HUES48 (cell line): Measurements from ENCODE around the gene SLC30A2.

Source experiments
- H3K27ac ChIP-seq: one replicate; pipeline ENCODE4 v1.7.0; 2013; ENCODE audit warnings: low read depth, low read length, inconsistent platforms
- H3K27me3 ChIP-seq: 2 replicates; pipeline ENCODE4 v1.6.1; 2013; ENCODE audit warnings: mild to moderate bottlenecking, low read length; ENCODE audit not compliant: control insufficient read depth, insufficient read depth
- H3K36me3 ChIP-seq: 2 replicates; pipeline ENCODE4 v1.6.1; 2013; ENCODE audit warnings: low read length; ENCODE audit not compliant: control insufficient read depth, insufficient read depth
- H3K4me1 ChIP-seq: 2 replicates; pipeline ENCODE4 v1.6.1; 2013; ENCODE audit warnings: mild to moderate bottlenecking, low read length; ENCODE audit not compliant: control insufficient read depth, insufficient read depth
- H3K4me3 ChIP-seq: 2 replicates; pipeline ENCODE4 v1.5.1; 2013; ENCODE audit warnings: mild to moderate bottlenecking, low read depth, low read length
- H3K9ac ChIP-seq: 2 replicates; pipeline ENCODE4 v1.6.1; 2013; ENCODE audit warnings: mild to moderate bottlenecking, low read depth, low read length, moderate library complexity
- H3K9me3 ChIP-seq: 2 replicates; pipeline ENCODE4 v1.6.1; 2013; ENCODE audit warnings: low read length; ENCODE audit not compliant: control insufficient read depth, insufficient read depth

SLC30A2 gene

DNA sequence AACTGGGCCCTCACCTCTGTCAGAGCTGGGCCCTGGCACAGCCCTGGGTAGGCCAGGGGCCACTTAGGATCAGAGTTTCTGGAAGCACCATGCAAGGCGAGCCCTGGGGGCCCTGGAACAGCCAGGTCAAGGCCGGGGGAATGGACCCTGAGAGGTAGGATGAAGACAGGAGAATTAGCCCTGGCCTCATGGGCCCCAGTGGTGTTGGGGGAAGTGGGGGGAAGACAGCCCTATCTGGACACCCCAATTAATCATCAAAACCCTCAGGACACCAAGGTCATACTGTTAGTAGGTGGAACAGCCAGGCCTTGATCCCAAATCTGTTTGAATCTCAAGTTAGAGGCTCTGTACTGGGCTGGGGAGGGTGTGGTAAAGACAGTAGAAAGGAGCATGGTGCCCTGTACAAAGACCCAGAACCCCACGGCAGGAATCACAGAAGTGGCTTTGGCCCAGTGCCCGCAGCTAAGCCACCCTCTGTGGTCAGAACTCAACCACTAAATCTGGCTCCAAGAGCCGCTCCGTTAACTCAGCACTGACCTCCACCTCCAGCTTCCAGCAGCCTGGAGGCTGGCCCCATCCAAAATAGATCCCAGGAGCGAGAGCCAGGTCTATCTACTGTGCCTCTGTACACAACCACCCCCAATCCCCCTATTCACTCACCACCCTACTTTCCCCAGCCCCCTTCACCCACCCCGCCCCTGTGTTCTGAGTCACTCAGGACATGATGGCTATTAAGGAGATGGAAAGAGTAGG lies 35.5 kb upstream of the SLC30A2 start:
- Histone ChIP-seq H3K9me3 (no peaks in the 10 kb centered on the region), H3K4me3 (no peak overlapping the region), H3K9ac (no peak overlapping the region), H3K4me1 (no peaks in the 10 kb centered on the region), H3K27me3 (no peaks in the 10 kb centered on the region), H3K27ac (no peak overlapping the region), H3K36me3 (no peaks in the 10 kb centered on the region)

DNA sequence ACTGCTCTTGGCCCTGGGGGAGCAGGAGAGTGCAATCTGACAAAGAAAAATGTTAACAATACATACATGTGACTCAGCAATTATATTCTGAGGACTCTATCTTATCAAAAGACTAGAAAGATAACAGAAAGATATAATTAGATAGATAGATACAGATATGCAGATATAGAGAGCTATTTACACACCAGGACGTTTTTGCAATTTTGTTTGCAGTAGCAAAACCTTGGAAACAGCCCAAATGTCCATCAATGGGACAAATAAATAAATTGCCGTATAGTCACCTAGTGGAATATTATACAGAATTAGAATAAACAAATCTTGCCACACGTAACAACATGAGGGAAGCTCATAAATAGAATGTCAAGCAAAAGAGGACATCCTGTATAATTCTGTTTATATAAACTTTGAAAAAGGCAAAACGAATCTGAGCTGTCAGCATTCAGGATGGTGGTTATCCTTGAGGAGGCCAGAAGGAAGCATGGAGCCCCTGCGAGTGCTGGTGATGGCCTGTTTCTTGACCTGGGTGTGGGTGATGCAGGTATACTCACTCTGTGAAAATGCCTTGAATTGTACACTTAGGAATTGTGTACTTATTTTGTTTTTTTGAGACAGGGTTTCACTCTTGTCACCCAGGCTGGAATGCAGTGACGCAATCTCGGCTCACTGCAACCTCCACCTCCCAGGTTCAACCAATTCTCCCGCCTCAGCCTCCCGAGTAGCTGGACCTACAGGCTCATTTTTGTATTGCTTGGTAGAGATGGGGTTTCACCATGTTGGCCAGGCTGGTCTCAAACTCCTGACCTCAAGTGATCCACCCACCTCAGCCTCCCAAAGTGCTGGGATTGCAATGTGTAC lies 34.3 kb upstream of the SLC30A2 start:
- Histone ChIP-seq H3K27ac (no peak overlapping the region), H3K4me3 (no peak overlapping the region), H3K27me3 (no peaks in the 10 kb centered on the region), H3K36me3 (no peaks in the 10 kb centered on the region), H3K4me1 (no peaks in the 10 kb centered on the region), H3K9ac (no peak overlapping the region), H3K9me3 (no peaks in the 10 kb centered on the region)

DNA sequence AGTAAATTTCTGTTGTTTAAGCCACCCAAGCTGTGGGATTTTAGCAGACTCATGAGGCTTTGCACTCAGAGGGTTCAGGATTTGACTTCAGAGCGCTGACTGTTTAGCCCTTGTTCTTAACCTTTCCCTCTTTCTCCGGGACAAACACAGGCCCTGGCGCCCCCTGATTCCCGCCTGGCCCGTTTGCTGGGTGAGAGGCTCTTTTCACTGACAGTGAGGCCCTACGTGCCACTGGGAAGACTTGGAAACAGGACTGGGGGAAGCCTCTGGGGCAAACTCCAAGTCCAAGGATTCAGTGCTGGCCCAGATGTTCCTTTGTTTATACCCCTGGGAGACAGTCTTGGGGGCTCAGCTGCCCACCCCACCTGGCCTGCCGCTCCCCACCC lies 33.3 kb upstream of the SLC30A2 start:
- no peaks in the 10 kb centered on the region for H3K27me3 ChIP-seq
- H3K9ac ChIP-seq = no peak overlapping the region
- no peak overlapping the region for H3K27ac ChIP-seq
- H3K36me3 ChIP-seq = no peaks in the 10 kb centered on the region
- H3K9me3 ChIP-seq = no peaks in the 10 kb centered on the region
- H3K4me1 ChIP-seq = no peaks in the 10 kb centered on the region
- H3K4me3 ChIP-seq = no peak overlapping the region

DNA sequence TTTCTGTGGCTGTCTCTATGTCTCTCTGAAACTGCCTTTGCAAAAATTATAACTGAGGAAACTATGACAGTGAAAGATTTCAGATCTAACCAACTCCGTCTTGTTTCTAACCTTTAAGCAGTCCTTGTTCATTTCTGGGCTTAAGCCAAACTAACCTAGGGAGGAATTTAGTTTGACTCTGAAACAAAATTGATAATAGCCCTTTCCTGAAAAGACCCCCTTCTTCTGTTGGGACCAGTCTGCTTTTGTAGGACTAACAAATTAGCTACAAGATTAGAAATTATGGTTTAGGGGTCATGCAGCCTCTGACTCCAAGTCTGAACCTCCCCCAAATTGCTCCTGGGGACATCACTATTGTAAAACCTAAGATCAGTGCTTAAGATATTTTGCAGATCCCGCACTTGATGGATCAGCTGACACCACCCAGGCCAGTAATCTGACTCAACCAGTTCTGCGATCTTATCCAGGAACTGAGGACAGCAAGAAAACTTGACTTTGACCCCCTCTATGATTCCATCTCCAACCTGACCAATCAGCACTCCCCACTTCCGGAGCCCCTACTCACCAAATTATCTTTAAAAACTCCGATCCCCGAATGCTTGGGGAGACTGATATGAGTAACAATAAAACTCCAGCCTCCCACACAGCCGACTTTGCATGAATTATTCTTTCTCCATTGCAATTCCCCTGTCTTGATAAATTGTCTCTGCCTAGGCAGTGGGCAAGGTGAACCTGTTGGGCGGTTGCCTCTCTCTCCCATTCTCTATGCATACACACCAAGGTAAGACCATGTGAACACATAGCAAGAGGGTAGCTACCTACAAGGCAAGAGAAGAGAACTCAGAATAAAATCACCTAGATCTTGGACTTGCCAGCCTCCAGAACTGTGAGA lies 32.6 kb upstream of the SLC30A2 start:
- Histone ChIP-seq H3K27ac (no peak overlapping the region), H3K36me3 (no peaks in the 10 kb centered on the region), H3K4me3 (no peak overlapping the region), H3K9ac (no peak overlapping the region), H3K9me3 (no peaks in the 10 kb centered on the region), H3K27me3 (no peaks in the 10 kb centered on the region), H3K4me1 (no peaks in the 10 kb centered on the region)

DNA sequence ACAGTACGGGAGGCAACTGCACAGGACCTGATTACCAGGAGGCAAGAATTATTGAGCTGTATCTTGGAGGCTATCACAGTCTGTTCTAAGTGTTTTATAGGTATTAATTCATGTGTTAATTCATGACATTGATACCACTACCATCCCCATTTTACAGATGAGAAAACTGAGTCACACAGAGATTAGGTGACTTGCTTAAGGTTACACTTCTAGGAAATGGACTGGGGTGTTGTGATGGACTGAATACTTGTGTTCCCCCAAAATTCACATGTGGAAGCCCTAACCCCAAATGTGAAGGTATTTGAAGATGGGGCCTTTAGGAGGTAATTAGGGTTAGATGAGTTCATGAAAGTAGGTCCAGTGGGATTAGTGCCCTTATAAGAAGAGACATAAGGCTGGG lies 31.6 kb upstream of the SLC30A2 start:
- Histone ChIP-seq H3K9me3 (no peaks in the 10 kb centered on the region), H3K27me3 (no peaks in the 10 kb centered on the region; the same call in 1 of the 2 replicates), H3K9ac (no peak overlapping the region), H3K36me3 (no peaks in the 10 kb centered on the region), H3K4me3 (no peak overlapping the region), H3K27ac (no peak overlapping the region), H3K4me1 (no peaks in the 10 kb centered on the region)

DNA sequence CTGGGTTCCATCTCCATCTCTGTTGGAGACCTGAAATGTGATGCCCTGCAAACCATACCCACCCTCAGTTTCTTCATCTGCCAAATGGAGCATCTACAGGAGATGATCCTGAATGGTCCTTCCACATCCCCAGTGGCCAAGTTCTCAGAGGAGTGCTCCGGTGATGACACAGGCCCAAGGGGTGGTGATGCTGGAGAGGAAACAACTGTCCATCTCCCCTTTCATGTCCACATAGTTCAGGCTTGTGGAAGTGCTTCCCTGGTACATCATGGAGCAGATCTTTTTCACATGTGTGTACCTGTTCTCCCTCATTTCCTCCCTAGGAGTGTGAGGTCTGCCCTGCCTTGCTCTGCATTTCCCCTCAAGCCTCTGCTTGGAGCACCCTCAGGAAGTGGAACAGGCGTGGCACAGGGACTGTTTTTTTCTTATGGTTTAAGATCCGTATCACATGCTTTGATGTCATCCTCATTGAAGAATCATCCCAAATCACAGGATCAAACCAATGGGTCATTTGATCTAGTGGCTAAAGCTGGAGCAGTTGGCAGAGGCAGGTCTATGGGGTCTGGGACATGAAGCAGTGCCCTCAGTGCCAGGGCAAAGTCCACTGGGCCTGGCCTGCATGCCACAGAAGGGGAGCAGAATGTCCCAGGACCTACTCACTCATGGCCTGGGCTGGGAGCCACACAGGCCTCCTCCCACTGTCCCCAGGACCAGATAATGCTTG lies 29.7 kb upstream of the SLC30A2 start:
- H3K27ac ChIP-seq = no peak overlapping the region
- H3K9ac ChIP-seq = no peak overlapping the region
- H3K4me1 ChIP-seq = no peaks in the 10 kb centered on the region
- H3K9me3 ChIP-seq = no peaks in the 10 kb centered on the region
- no peak overlapping the region for H3K4me3 ChIP-seq
- H3K27me3 ChIP-seq = no peaks in the 10 kb centered on the region; the same call in 1 of the 2 replicates
- no peaks in the 10 kb centered on the region for H3K36me3 ChIP-seq

DNA sequence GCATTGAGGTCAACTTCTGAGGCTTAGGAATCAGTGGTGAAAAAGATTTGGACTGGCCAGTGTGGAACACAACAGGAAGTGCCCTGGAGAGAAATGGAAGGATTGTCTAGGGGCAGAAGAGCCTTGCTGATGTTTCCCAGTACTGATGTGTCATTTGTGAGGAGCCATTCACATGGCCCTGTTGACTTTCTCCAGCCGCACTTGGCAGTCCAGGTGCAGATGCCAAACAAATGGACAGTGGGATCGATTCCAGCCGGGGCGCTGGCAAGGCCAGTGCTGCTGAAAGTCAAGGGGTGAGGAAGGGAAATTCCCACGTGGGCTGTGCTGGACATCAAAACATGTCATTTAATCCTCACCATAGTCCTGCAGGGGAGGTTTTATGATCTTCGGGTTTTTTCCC lies 26.4 kb upstream of the SLC30A2 start:
- Histone ChIP-seq H3K9me3 (no peaks in the 10 kb centered on the region), H3K36me3 (no peaks in the 10 kb centered on the region), H3K4me1 (no peaks in the 10 kb centered on the region), H3K27me3 (no peaks in the 10 kb centered on the region; the same call in 1 of the 2 replicates), H3K27ac (no peak overlapping the region), H3K9ac (no peak overlapping the region), H3K4me3 (no peak overlapping the region)

DNA sequence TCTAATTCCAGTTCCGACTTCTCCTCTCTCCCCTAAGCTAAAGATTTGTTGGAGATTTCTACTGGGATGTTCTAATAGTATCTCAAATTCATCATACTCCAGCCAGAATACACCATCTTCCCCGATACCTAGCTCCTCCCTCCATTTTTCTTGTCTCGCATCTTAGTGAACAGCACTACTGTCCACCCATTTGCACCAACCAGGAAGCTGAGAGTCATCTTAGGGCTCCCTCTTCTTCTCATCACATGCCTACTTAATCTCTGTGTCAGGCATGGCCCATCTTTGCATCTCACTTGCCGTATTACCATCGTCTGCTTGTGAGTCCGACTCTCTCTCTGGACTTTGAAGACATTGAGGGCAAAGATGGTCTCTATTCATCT lies 25.0 kb upstream of the SLC30A2 start:
- Histone ChIP-seq H3K9ac (no peak overlapping the region), H3K36me3 (no peaks in the 10 kb centered on the region), H3K4me1 (no peaks in the 10 kb centered on the region), H3K27me3 (no peaks in the 10 kb centered on the region; the same call in 1 of the 2 replicates), H3K9me3 (no peaks in the 10 kb centered on the region), H3K4me3 (no peak overlapping the region), H3K27ac (no peak overlapping the region)

DNA sequence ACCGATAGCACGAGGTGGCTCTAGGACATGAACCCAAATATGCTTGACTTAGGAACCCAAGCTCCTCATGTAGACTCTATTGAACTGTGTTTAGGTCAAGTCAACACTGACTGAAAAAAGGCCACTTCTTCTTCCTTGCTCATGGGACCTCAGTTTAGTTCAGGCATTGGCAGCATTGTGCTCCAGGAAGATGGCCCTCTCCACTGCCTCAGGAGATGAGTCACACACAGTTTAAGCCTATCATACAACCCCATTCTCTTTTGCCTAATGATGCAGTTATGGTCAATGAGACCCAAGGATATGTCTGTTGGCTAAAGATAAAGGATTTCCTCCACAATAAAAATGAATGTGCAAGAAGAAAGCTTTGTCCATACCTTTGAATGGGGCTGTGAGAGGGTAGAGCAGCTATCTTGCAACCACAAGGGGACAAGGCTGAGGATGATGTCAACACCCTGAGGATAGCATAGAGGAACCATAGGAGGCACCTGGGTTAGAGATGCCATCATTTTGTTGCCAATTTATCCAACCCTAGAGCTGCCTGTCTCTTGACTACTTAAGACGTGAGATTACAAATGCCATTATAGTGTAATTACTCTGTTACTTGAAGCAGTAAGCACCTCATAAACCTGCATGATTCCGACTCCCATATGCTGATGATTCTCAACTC lies 24.5 kb upstream of the SLC30A2 start:
- Histone ChIP-seq H3K4me3 (no peak overlapping the region), H3K4me1 (no peaks in the 10 kb centered on the region), H3K9ac (no peak overlapping the region), H3K27me3 (no peaks in the 10 kb centered on the region; the same call in 1 of the 2 replicates), H3K9me3 (no peaks in the 10 kb centered on the region), H3K36me3 (no peaks in the 10 kb centered on the region), H3K27ac (no peak overlapping the region)

DNA sequence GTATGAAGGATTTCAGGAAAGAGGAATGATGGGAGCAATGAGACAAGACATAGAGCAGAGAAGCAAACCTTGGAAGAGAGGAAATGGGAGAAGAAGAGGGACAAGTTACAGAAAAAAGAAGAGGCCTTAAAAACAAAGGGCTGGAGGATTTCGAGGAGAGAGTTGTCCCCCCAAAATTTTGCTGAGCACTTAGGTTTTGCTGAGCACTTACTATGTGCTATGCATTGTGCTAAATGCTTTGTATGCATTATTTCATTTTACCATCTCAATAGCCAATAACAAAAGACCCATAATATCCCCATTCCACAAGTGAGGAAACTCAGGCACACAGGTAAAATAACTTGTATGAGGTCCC lies 24.0 kb upstream of the SLC30A2 start:
- Histone ChIP-seq H3K27me3 (no peaks in the 10 kb centered on the region; the same call in 1 of the 2 replicates), H3K36me3 (no peaks in the 10 kb centered on the region), H3K27ac (no peak overlapping the region), H3K4me1 (no peaks in the 10 kb centered on the region), H3K9me3 (no peaks in the 10 kb centered on the region), H3K9ac (no peak overlapping the region), H3K4me3 (no peak overlapping the region)
